SK-N-SH (cell line): ENCODE measurements around the gene REG1A.

Experiments used
- EP300 ChIP-seq, 2 experiments: IDR thresholded peaks; 2 replicates each; pipeline versions ENCODE4 v1.4.0 to v1.6.1; 2012; ENCODE audit warnings: borderline replicate concordance in 1 of 2, low read depth in 1 of 2, low read length in 1 of 2
- FOXM1 ChIP-seq: IDR thresholded peaks from 2 replicates; pipeline ENCODE4 v1.4.0; 2012; ENCODE audit warnings: low read depth, mild to moderate bottlenecking
- MEF2A ChIP-seq: IDR thresholded peaks from 2 replicates; pipeline ENCODE4 v1.4.0; 2012; ENCODE audit warnings: low read depth, borderline replicate concordance
- NRF1 ChIP-seq: IDR thresholded peaks from 2 replicates; pipeline ENCODE4 v1.6.1; 2012; ENCODE audit warnings: low read depth, mild to moderate bottlenecking, low read length
- POLR2AphosphoS5 ChIP-seq: IDR thresholded peaks from 2 replicates; pipeline ENCODE4 v1.6.1; 2012; ENCODE audit warnings: low read depth, low read length
- RFX5 ChIP-seq: IDR thresholded peaks from 2 replicates; pipeline ENCODE4 v1.6.1; 2012; ENCODE audit warnings: mild to moderate bottlenecking, improper control_type of control experiment, low read length
- RXRA ChIP-seq: IDR thresholded peaks from 2 replicates; pipeline ENCODE4 v1.4.0; 2012; ENCODE audit warnings: low read depth, mild to moderate bottlenecking, borderline replicate concordance
- TAF1 ChIP-seq: IDR thresholded peaks from 2 replicates; pipeline ENCODE4 v1.6.1; 2012; ENCODE audit warnings: low read depth, mild to moderate bottlenecking, low read length, moderate library complexity, borderline replicate concordance
- TCF12 ChIP-seq: IDR thresholded peaks from 2 replicates; pipeline ENCODE4 v1.4.0; 2012
- TEAD4 ChIP-seq: IDR thresholded peaks from 2 replicates; pipeline ENCODE4 v1.4.0; 2012; ENCODE audit warnings: mild to moderate bottlenecking, borderline replicate concordance; ENCODE audit not compliant: insufficient read depth
- USF2 ChIP-seq: fragments of 150-350 bp; IDR thresholded peaks from 2 replicates; pipeline ENCODE4 v1.6.1; 2017; ENCODE audit warnings: antibody characterized with exemption, low read length, low read depth, borderline replicate concordance
- TF ChIP-seq, protein P1 (sequence below): fragments of 200-600 bp; sonication (generic); IDR thresholded peaks from 2 replicates; pipeline ENCODE4 v1.6.1; 2017; ENCODE audit warnings: antibody characterized with exemption, mild to moderate bottlenecking, moderate library complexity

GRCh38 chr2:79082987-79083386 is 37.3 kb upstream of the REG1A start:
- no peak for TF ChIP-seq EP300 (IDR thresholded peaks at IDR 0.05; ENCODE audit: borderline replicate concordance in 1 of 2, low read depth in 1 of 2, low read length in 1 of 2)
- TF ChIP-seq TEAD4, result no peak
- TF ChIP-seq, protein P1, sequence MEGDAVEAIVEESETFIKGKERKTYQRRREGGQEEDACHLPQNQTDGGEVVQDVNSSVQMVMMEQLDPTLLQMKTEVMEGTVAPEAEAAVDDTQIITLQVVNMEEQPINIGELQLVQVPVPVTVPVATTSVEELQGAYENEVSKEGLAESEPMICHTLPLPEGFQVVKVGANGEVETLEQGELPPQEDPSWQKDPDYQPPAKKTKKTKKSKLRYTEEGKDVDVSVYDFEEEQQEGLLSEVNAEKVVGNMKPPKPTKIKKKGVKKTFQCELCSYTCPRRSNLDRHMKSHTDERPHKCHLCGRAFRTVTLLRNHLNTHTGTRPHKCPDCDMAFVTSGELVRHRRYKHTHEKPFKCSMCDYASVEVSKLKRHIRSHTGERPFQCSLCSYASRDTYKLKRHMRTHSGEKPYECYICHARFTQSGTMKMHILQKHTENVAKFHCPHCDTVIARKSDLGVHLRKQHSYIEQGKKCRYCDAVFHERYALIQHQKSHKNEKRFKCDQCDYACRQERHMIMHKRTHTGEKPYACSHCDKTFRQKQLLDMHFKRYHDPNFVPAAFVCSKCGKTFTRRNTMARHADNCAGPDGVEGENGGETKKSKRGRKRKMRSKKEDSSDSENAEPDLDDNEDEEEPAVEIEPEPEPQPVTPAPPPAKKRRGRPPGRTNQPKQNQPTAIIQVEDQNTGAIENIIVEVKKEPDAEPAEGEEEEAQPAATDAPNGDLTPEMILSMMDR, result no peak
- TF ChIP-seq MEF2A, result no peak
- TF ChIP-seq RFX5, result no peak
- no peak for TF ChIP-seq FOXM1
- no peak for TF ChIP-seq RXRA
- no peak for TF ChIP-seq NRF1
- TF ChIP-seq TAF1, result no peak
- TF ChIP-seq USF2, result no peak
- no peak for TF ChIP-seq POLR2AphosphoS5
- no peak for TF ChIP-seq TCF12
